Sigmoid colon (tissue), 7 donors: ENCODE results near the gene DGKH. TPM values are rescaled to one million over a fixed set of nuclear protein-coding genes. Genes with fewer than 3 reads are reported as not detected.

Experiments used
- DNase-seq: peaks from one replicate; pipeline ENCODE4 v3.0.0-alpha.2; 2019
- H3K27ac ChIP-seq, 4 donors: fragments of 200-600 bp; sonication (generic); one replicate each; pipeline ENCODE4 v1.5.1; 2016 to 2019; ENCODE audit warnings: mild to moderate bottlenecking in 1 of 4
- H3K27me3 ChIP-seq, 3 donors: fragments of 200-600 bp; sonication (generic); one replicate each; pipeline ENCODE4 v1.5.1; 2019; ENCODE audit warnings: mild to moderate bottlenecking in 1 of 3
- H3K36me3 ChIP-seq, 4 donors: fragments of 200-600 bp; sonication (generic); one replicate each; pipeline ENCODE4 v1.5.1; 2016 to 2019
- H3K4me1 ChIP-seq, 4 donors: fragments of 200-600 bp; sonication (generic); one replicate each; pipeline ENCODE4 v1.5.1; 2017 to 2019
- H3K4me3 ChIP-seq, 4 donors: fragments of 200-600 bp; sonication (generic); one replicate each; pipeline ENCODE4 v1.5.1; 2017 to 2019; ENCODE audit warnings: mild to moderate bottlenecking in 2 of 4, moderate library complexity in 1 of 4
- H3K9me3 ChIP-seq, 4 donors: fragments of 200-600 bp in 3 of 4; sonication (generic) in 3 of 4; one replicate each; pipeline versions ENCODE4 v1.5.1 to v1.6.1; 2013 to 2019
- EP300 ChIP-seq, 4 donors: sonication (generic); formaldehyde crosslinking; IDR thresholded peaks; one replicate each; pipeline ENCODE4 v1.6.1; 2017; ENCODE audit warnings: antibody characterized with exemption in 4 of 4
- POLR2A ChIP-seq, 2 donors: fragments of 450-650 bp; IDR thresholded peaks; one replicate each; pipeline ENCODE4 v1.6.1; 2016; ENCODE audit warnings: antibody characterized with exemption in 2 of 2, mild to moderate bottlenecking in 2 of 2, moderate library complexity in 2 of 2
- POLR2AphosphoS5 ChIP-seq, 4 donors: sonication (generic); formaldehyde crosslinking; IDR thresholded peaks; one replicate each; pipeline ENCODE4 v1.6.1; 2017; ENCODE audit warnings: antibody characterized with exemption in 4 of 4
- WGBS, 2 donors: extraction: QIAGEN DNeasy Blood & Tissue Kit; methylation state at CpG; one replicate each; pipeline ENCODE4 v1.1.7; 2013; 5-methylcytosine and 5-hydroxymethylcytosine counted together
- intact Hi-C: fragments of 100-400 bp; cut with DNase I; formaldehyde crosslinking; loops from one replicate; pipeline ENCODE4 v1.15.1; 2023
- polyA plus RNA-seq, 3 donors: library from polyadenylated mRNA; stranded (reverse); fragments of 200-250 nt; gene quantifications; one replicate each; pipeline ENCODE4 v1.2.3, GENCODE V29; 2013
- total RNA-seq, 4 donors: library from RNA; depleted of rRNA; stranded (reverse); fragments of >200 nt; gene quantifications; one replicate each; pipeline ENCODE4 v1.1.0, GENCODE V29; 2016
- TF ChIP-seq, protein P1 (sequence below), 4 experiments: fragments of 450-650 bp in 3 of 4; fragments of 200-600 bp in 1 of 4; IDR thresholded peaks; one replicate each; pipeline ENCODE4 v1.5.1; 2016 to 2019; ENCODE audit warnings: antibody characterized with exemption in 4 of 4, mild to moderate bottlenecking in 3 of 4, moderate library complexity in 2 of 4
- donor health status: healthy with polysubstance abuse.
- donor health status: Bipolar disorder and iron deficiency.
- donor health status: healthy.

The DGKH gene
- total and polyA plus RNA-seq, 7 donors, result 1.2 to 23.3 (median 13.9) TPM

DNA sequence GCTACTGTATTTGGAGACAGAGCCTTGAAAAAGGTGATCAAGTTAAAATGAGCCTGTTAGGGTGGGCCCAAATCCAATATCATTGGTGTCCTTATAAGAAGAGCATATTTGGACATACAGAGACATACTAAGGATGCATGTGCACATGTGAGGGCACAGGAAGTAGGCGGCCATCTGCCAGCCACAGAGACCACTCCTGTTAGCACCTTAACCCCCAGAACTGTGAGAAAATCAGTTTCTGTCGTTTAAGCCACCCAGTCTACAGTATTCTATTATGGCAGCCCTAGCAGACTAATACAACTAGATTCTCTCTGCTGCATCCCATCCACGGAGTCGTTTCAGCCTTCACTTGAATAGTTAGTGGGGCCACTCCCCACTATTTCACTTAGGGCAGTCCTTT lies 39.4 kb upstream of the DGKH start:
- H3K27me3 ChIP-seq, result no peaks in the 10 kb centered on the region
- no peaks in the 10 kb centered on the region for H3K9me3 ChIP-seq
- no peak for DNase-seq
- H3K4me3 ChIP-seq, result no peak overlapping the region
- TF ChIP-seq POLR2AphosphoS5 (IDR thresholded peaks at IDR 0.05) (no peak), EP300 (IDR thresholded peaks at IDR 0.05) (no peak), POLR2A (IDR thresholded peaks at IDR 0.05) (no peak)
- TF ChIP-seq, protein P1, sequence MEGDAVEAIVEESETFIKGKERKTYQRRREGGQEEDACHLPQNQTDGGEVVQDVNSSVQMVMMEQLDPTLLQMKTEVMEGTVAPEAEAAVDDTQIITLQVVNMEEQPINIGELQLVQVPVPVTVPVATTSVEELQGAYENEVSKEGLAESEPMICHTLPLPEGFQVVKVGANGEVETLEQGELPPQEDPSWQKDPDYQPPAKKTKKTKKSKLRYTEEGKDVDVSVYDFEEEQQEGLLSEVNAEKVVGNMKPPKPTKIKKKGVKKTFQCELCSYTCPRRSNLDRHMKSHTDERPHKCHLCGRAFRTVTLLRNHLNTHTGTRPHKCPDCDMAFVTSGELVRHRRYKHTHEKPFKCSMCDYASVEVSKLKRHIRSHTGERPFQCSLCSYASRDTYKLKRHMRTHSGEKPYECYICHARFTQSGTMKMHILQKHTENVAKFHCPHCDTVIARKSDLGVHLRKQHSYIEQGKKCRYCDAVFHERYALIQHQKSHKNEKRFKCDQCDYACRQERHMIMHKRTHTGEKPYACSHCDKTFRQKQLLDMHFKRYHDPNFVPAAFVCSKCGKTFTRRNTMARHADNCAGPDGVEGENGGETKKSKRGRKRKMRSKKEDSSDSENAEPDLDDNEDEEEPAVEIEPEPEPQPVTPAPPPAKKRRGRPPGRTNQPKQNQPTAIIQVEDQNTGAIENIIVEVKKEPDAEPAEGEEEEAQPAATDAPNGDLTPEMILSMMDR (IDR thresholded peaks at IDR 0.05), result no peak
- H3K27ac ChIP-seq, result no peak overlapping the region
- WGBS, 2 donors, result 90 to 91% methylated on average over 4 of the region's 4 CpGs
- no peaks in the 10 kb centered on the region for H3K4me1 ChIP-seq
- no peaks in the 10 kb centered on the region for H3K36me3 ChIP-seq
- intact Hi-C loops, result no loop called here

- DNase-seq, result no peak
- Histone ChIP-seq H3K27ac (no peak overlapping the region), H3K9me3 (no peaks in the 10 kb centered on the region), H3K27me3 (no peaks in the 10 kb centered on the region), H3K4me1 (no peaks in the 10 kb centered on the region), H3K4me3 (peak overlapping the region in 1 of 4 donors; percentile 13), H3K36me3 (no peaks in the 10 kb centered on the region)
- no peak for TF ChIP-seq POLR2AphosphoS5 (IDR thresholded peaks at IDR 0.05)
- intact Hi-C loops, result no loop called here
- 46 to 67% methylated on average over 16 of the region's 16 CpGs for WGBS, 2 donors
These were observed 36.7 kb upstream of the DGKH start for GRCh38 chr13:42011601-42012350.

DNA sequence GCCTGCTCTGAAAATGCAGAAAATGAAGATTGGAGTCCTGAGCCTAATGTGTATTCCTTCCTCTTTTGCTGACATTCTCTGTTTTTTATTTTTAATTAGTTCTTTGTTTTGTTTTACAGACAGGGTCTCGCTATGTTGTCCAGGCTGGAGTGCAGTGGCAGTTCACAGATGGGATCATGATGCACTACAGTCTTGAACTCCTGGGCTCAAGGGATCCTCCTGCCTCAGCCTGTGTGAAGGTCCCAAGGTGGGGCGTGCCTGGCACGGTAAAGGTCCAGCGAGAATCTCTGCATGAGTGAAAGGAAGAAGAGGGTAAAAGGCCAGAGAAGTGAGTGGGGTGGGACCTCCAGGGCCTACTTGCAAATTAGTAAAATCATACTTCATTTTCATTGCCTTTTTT lies 34.3 kb upstream of the DGKH start:
- intact Hi-C loops, result no loop called here
- H3K4me1 ChIP-seq, result no peaks in the 10 kb centered on the region
- no peak overlapping the region for H3K27ac ChIP-seq
- WGBS, 2 donors, result 92 to 97% methylated on average over 4 of the region's 4 CpGs
- TF ChIP-seq, protein P1 (IDR thresholded peaks at IDR 0.05), result no peak
- TF ChIP-seq EP300 (IDR thresholded peaks at IDR 0.05), result no peak
- no peak for TF ChIP-seq POLR2AphosphoS5 (IDR thresholded peaks at IDR 0.05)
- no peak for TF ChIP-seq POLR2A (IDR thresholded peaks at IDR 0.05)
- no peak overlapping the region for H3K4me3 ChIP-seq
- no peak for DNase-seq
- H3K36me3 ChIP-seq, result no peaks in the 10 kb centered on the region
- H3K27me3 ChIP-seq, result no peaks in the 10 kb centered on the region
- no peaks in the 10 kb centered on the region for H3K9me3 ChIP-seq

GRCh38 chr13:42017264-42017663 lies 31.2 kb upstream of the DGKH start:
- intact Hi-C loops, result no loop called here
- 15 to 58% methylated on average over 2 of the region's 2 CpGs for WGBS, 2 donors
- TF ChIP-seq POLR2AphosphoS5 (IDR thresholded peaks at IDR 0.05), result no peak
- TF ChIP-seq, protein P1 (IDR thresholded peaks at IDR 0.05), result no peak
- TF ChIP-seq POLR2A (IDR thresholded peaks at IDR 0.05), result no peak
- TF ChIP-seq EP300 (IDR thresholded peaks at IDR 0.05), result no peak
- H3K9me3 ChIP-seq, result no peaks in the 10 kb centered on the region
- H3K4me3 ChIP-seq, result no peak overlapping the region
- H3K4me1 ChIP-seq, result no peaks in the 10 kb centered on the region
- no peaks in the 10 kb centered on the region for H3K27me3 ChIP-seq
- H3K27ac ChIP-seq, result no peak overlapping the region
- H3K36me3 ChIP-seq, result no peaks in the 10 kb centered on the region
- DNase-seq, result no peak

GRCh38 chr13:42021851-42022250 lies 26.6 kb upstream of the DGKH start:
- DNase-seq, result no peak
- intact Hi-C loops, result no loop called here
- Histone ChIP-seq H3K4me3 (no peak overlapping the region), H3K9me3 (no peaks in the 10 kb centered on the region), H3K4me1 (no peaks in the 10 kb centered on the region), H3K36me3 (no peaks in the 10 kb centered on the region), H3K27me3 (no peaks in the 10 kb centered on the region), H3K27ac (no peak overlapping the region)
- no peak for TF ChIP-seq POLR2A (IDR thresholded peaks at IDR 0.05)
- TF ChIP-seq EP300 (IDR thresholded peaks at IDR 0.05), result no peak
- TF ChIP-seq POLR2AphosphoS5 (IDR thresholded peaks at IDR 0.05), result no peak
- TF ChIP-seq, protein P1 (IDR thresholded peaks at IDR 0.05), result no peak
